SK-N-MC (cell line): ENCODE measurements around the gene LDLRAD2.

Experiments
- DNase-seq: peaks from one replicate; pipeline ENCODE4 v3.0.0-alpha.2; 2011; ENCODE audit warnings: low read depth, low spot score
- H3K27ac ChIP-seq: fragments of 200-600 bp; sonication (generic); 2 replicates; pipeline ENCODE4 v1.5.1; 2016; ENCODE audit warnings: mixed run types
- H3K36me3 ChIP-seq: fragments of 200-600 bp; sonication (generic); 2 replicates; pipeline ENCODE4 v1.6.1; 2017; ENCODE audit warnings: antibody characterized with exemption, low read length, mixed read lengths; ENCODE audit not compliant: insufficient read depth
- H3K4me3 ChIP-seq: fragments of 200-600 bp; sonication (generic); 2 replicates; pipeline ENCODE4 v1.5.1; 2016
- H3K9ac ChIP-seq: fragments of 200-600 bp; sonication (generic); 2 replicates; pipeline ENCODE4 v1.8.0; 2017; ENCODE audit warnings: mixed run types, mixed read lengths; ENCODE audit not compliant: insufficient read length
- H3K9me3 ChIP-seq: fragments of 200-600 bp; sonication (generic); 2 replicates; pipeline ENCODE4 v1.6.1; 2017; ENCODE audit warnings: low read depth, mild to moderate bottlenecking, antibody characterized with exemption, low read length, moderate library complexity, mixed read lengths
- EZH2 ChIP-seq: fragments of 200-600 bp; sonication (generic); IDR thresholded peaks from one replicate; pipeline ENCODE4 v1.6.1; 2017; ENCODE audit warnings: antibody characterized with exemption
- FOXP2 ChIP-seq: optimal IDR thresholded peaks from 2 replicates; pipeline ENCODE3; 2011; ENCODE audit warnings: mild to moderate bottlenecking, moderate library complexity; ENCODE audit not compliant: insufficient read depth; ENCODE audit errors: extremely low read length, control extremely low read depth
- POLR2AphosphoS5 ChIP-seq: IDR thresholded peaks from 2 replicates; pipeline ENCODE4 v1.6.1; 2012; ENCODE audit warnings: mild to moderate bottlenecking, low read depth, low read length, borderline replicate concordance

The LDLRAD2 gene

GRCh38 chr1:21828075-21828474 is 16.0 kb downstream of the LDLRAD2 start:
- Histone ChIP-seq H3K4me3 (no peak overlapping the region), H3K36me3 (no peaks in the 10 kb centered on the region), H3K27ac (no peak overlapping the region), H3K9me3 (no peaks in the 10 kb centered on the region), H3K9ac (no peak overlapping the region)
- TF ChIP-seq POLR2AphosphoS5, result no peak
- no peak for TF ChIP-seq FOXP2
- no peak for TF ChIP-seq EZH2
- no peak for DNase-seq

GRCh38 chr1:21828506-21829210 is 16.6 kb downstream of the LDLRAD2 start:
- H3K9me3 ChIP-seq, result no peaks in the 10 kb centered on the region
- no peak for DNase-seq
- H3K36me3 ChIP-seq, result no peaks in the 10 kb centered on the region
- H3K27ac ChIP-seq, result no peak overlapping the region
- H3K4me3 ChIP-seq, result no peak overlapping the region
- TF ChIP-seq EZH2 (no peak), FOXP2 (no peak), POLR2AphosphoS5 (no peak)
- H3K9ac ChIP-seq, result no peak overlapping the region

- Histone ChIP-seq H3K27ac (no peak overlapping the region), H3K9ac (no peak overlapping the region), H3K4me3 (no peak overlapping the region), H3K36me3 (no peaks in the 10 kb centered on the region; the same call in 1 of the 2 replicates), H3K9me3 (no peaks in the 10 kb centered on the region)
- no peak for DNase-seq
- TF ChIP-seq FOXP2 (no peak), POLR2AphosphoS5 (no peak), EZH2 (no peak)
These were observed 17.2 kb downstream of the LDLRAD2 start for GRCh38 chr1:21829294-21829693.

GRCh38 chr1:21830792-21831453 is 18.9 kb downstream of the LDLRAD2 start:
- H3K9ac ChIP-seq, result no peak overlapping the region
- H3K4me3 ChIP-seq, result no peak overlapping the region
- H3K27ac ChIP-seq, result no peak overlapping the region
- no peak for DNase-seq
- H3K36me3 ChIP-seq, result no peaks in the 10 kb centered on the region; the same call in 1 of the 2 replicates
- no peak for TF ChIP-seq POLR2AphosphoS5
- TF ChIP-seq FOXP2, result no peak
- TF ChIP-seq EZH2, result no peak
- H3K9me3 ChIP-seq, result no peaks in the 10 kb centered on the region

- no peak overlapping the region for H3K9ac ChIP-seq
- TF ChIP-seq EZH2, result no peak
- no peaks in the 10 kb centered on the region for H3K9me3 ChIP-seq
- no peak for DNase-seq
- H3K36me3 ChIP-seq, result no peaks in the 10 kb centered on the region; the same call in 1 of the 2 replicates
- no peak overlapping the region for H3K4me3 ChIP-seq
- H3K27ac ChIP-seq, result no peak overlapping the region
These were observed 19.4 kb downstream of the LDLRAD2 start for GRCh38 chr1:21831454-21831970.

GRCh38 chr1:21833392-21833976 is 21.4 kb downstream of the LDLRAD2 start:
- TF ChIP-seq POLR2AphosphoS5 (no peak), FOXP2 (no peak)
- Histone ChIP-seq H3K4me3 (no peak overlapping the region), H3K36me3 (no peaks in the 10 kb centered on the region; the same call in 1 of the 2 replicates), H3K9me3 (no peaks in the 10 kb centered on the region), H3K9ac (no peak overlapping the region), H3K27ac (no peak overlapping the region)
- no peak for DNase-seq

- Histone ChIP-seq H3K9ac (no peak overlapping the region), H3K9me3 (no peaks in the 10 kb centered on the region), H3K4me3 (no peak overlapping the region), H3K36me3 (no peaks in the 10 kb centered on the region; the same call in 1 of the 2 replicates), H3K27ac (no peak overlapping the region)
- DNase-seq, result no peak
- TF ChIP-seq FOXP2 (no peak), POLR2AphosphoS5 (no peak), EZH2 (no peak)
These were observed 22.0 kb downstream of the LDLRAD2 start for GRCh38 chr1:21834094-21834493.

GRCh38 chr1:21834666-21835065 is 22.6 kb downstream of the LDLRAD2 start:
- no peak overlapping the region for H3K9ac ChIP-seq
- H3K27ac ChIP-seq, result no peak overlapping the region
- no peaks in the 10 kb centered on the region for H3K9me3 ChIP-seq
- H3K36me3 ChIP-seq, result no peaks in the 10 kb centered on the region; the same call in 1 of the 2 replicates
- no peak for TF ChIP-seq POLR2AphosphoS5
- TF ChIP-seq EZH2, result no peak
- no peak for TF ChIP-seq FOXP2
- no peak overlapping the region for H3K4me3 ChIP-seq
- DNase-seq, result no peak
